A549 (cell line): Measurements from ENCODE around the gene CDK14. TPM values are rescaled to one million over a fixed set of nuclear protein-coding genes. Genes with fewer than 3 reads are reported as not detected.

Source experiments
- ATAC-seq, 2 experiments: fragments of 200-7000 bp in 1 of 2; fragments of >200 bp in 1 of 2; cut with Nextera tagmentation in 1 of 2; cut with Tn5 transposase in 1 of 2; 3 replicates each; pipeline versions ENCODE4 v1.8.0 to v1.9.1; 2018 to 2020; ENCODE audit warnings: mild to moderate bottlenecking in 1 of 2, moderate library complexity in 1 of 2
- CTCF ChIA-PET: fragments of 300-600 bp; sonication (Branson Sonifier 250); formaldehyde crosslinking; extraction: SDS; loops from one replicate; lab custom pipeline; 2021; ENCODE audit warnings: antibody characterized with exemption, inconsistent platforms; lab: Yijun Ruan, JAX
- POLR2A ChIA-PET: fragments of 350-600 bp; formaldehyde crosslinking; extraction: SDS; loops from one replicate; lab custom pipeline; 2021; ENCODE audit warnings: antibody characterized with exemption, inconsistent platforms; lab: Yijun Ruan, JAX
- DNase-seq, 2 experiments: peaks; one replicate each; pipeline versions ENCODE4 v3.0.0 to v3.0.0-alpha.2; 2011 to 2016; ENCODE audit warnings: low read depth in 1 of 2, low spot score in 1 of 2
- FAIRE-seq: peaks from 2 replicates; lab custom pipeline; 2011; peaks lifted over from hg19 to GRCh38; lab: Jason Lieb, UNC
- H3K27ac ChIP-seq, 2 experiments: fragments of >200 bp; sonication (Bioruptor Twin); formaldehyde crosslinking; 3 replicates each; pipeline ENCODE4 v1.5.1; 2016 to 2017
- H3K4me1 ChIP-seq: fragments of >200 bp; sonication (Bioruptor Twin); formaldehyde crosslinking; 3 replicates; pipeline ENCODE4 v1.6.1; 2016
- H3K4me2 ChIP-seq: fragments of >200 bp; sonication (Bioruptor Twin); formaldehyde crosslinking; 3 replicates; pipeline ENCODE4 v1.6.1; 2016
- H3K4me3 ChIP-seq: fragments of >200 bp; sonication (Bioruptor Twin); formaldehyde crosslinking; 3 replicates; pipeline ENCODE4 v1.5.1; 2016
- H3K9me3 ChIP-seq: fragments of >200 bp; sonication (Bioruptor Twin); formaldehyde crosslinking; 3 replicates; pipeline ENCODE4 v1.6.1; 2016
- CBX8 ChIP-seq: fragments of 200-600 bp; sonication (generic); IDR thresholded peaks from 2 replicates; pipeline ENCODE4 v1.6.1; 2016
- CHD2 ChIP-seq: fragments of 150-350 bp; IDR thresholded peaks from 2 replicates; pipeline ENCODE4 v1.6.1; 2014; ENCODE audit warnings: low read length; ENCODE audit not compliant: partially characterized antibody
- CHD4 ChIP-seq: fragments of 200-600 bp; sonication (generic); IDR thresholded peaks from 2 replicates; pipeline ENCODE4 v1.6.1; 2016; ENCODE audit warnings: antibody characterized with exemption, mild to moderate bottlenecking, borderline replicate concordance
- GATA3 ChIP-seq: IDR thresholded peaks from 2 replicates; pipeline ENCODE4 v1.6.1; 2012; ENCODE audit warnings: borderline replicate concordance
- HOXA7 ChIP-seq: fragments of 250-450 bp; sonication (Bioruptor Pico); IDR thresholded peaks from 2 replicates; pipeline ENCODE4 v1.5.0; 2020; ENCODE audit warnings: mild to moderate bottlenecking, moderate library complexity
- HOXB13 ChIP-seq: fragments of 250-450 bp; sonication (Bioruptor Pico); IDR thresholded peaks from 2 replicates; pipeline ENCODE4 v1.5.0; 2020; ENCODE audit warnings: low read depth, mild to moderate bottlenecking, moderate library complexity
- HOXB5 ChIP-seq: fragments of 250-450 bp; sonication (Bioruptor Pico); IDR thresholded peaks from 2 replicates; pipeline ENCODE4 v1.5.0; 2020; ENCODE audit warnings: mild to moderate bottlenecking, moderate library complexity
- JUN ChIP-seq, 2 experiments: fragments of >200 bp; sonication (Bioruptor Twin); formaldehyde crosslinking; IDR thresholded peaks; 2 replicates in 1 of 2; 3 replicates in 1 of 2; pipeline ENCODE4 v1.6.1; 2016 to 2017
- KDM1A ChIP-seq: fragments of 200-600 bp; sonication (generic); IDR thresholded peaks from 2 replicates; pipeline ENCODE4 v1.6.1; 2016; ENCODE audit warnings: low read depth, mild to moderate bottlenecking
- KDM5A ChIP-seq: fragments of 200-600 bp; sonication (generic); IDR thresholded peaks from 2 replicates; pipeline ENCODE4 v1.6.1; 2016; ENCODE audit warnings: antibody characterized with exemption, mild to moderate bottlenecking
- MYC ChIP-seq: IDR thresholded peaks from 2 replicates; pipeline ENCODE4 v1.6.1; 2012; ENCODE audit warnings: mild to moderate bottlenecking, inconsistent platforms, low read length, improper control_type of control experiment, borderline replicate concordance
- NFE2L2 ChIP-seq: fragments of 150-350 bp; conservative IDR thresholded peaks from 2 replicates; pipeline ENCODE4 v1.6.1; 2014; ENCODE audit warnings: low read length
- PHF8 ChIP-seq: fragments of 200-600 bp; sonication (generic); IDR thresholded peaks from 2 replicates; pipeline ENCODE4 v1.6.1; 2016; ENCODE audit warnings: low read depth, mild to moderate bottlenecking, antibody characterized with exemption, moderate library complexity, borderline replicate concordance
- POLR2A ChIP-seq: IDR thresholded peaks from 2 replicates; pipeline ENCODE4 v1.6.1; 2012; ENCODE audit warnings: mild to moderate bottlenecking, low read length
- POLR2AphosphoS2 ChIP-seq: conservative IDR thresholded peaks from 2 replicates; pipeline ENCODE4 v1.6.1; 2012; ENCODE audit warnings: low read length, improper control_type of control experiment, inconsistent platforms
- RAD21 ChIP-seq, 2 experiments: fragments of >200 bp in 1 of 2; sonication (Bioruptor Twin) in 1 of 2; formaldehyde crosslinking in 1 of 2; IDR thresholded peaks in 1 of 2; conservative IDR thresholded peaks in 1 of 2; 2 replicates in 1 of 2; 3 replicates in 1 of 2; pipeline ENCODE4 v1.6.1; 2012 to 2018; ENCODE audit warnings: inconsistent platforms in 1 of 2
- SMC3 ChIP-seq: fragments of >200 bp; sonication (Bioruptor Twin); formaldehyde crosslinking; IDR thresholded peaks from 3 replicates; pipeline ENCODE4 v1.6.1; 2018; ENCODE audit warnings: inconsistent platforms
- TP53 ChIP-seq: fragments of 250-450 bp; sonication (Bioruptor Pico); IDR thresholded peaks from 2 replicates; pipeline ENCODE4 v1.5.0; 2021; ENCODE audit warnings: mild to moderate bottlenecking, moderate library complexity
- ZNF302 ChIP-seq: fragments of 250-450 bp; sonication (Bioruptor Pico); IDR thresholded peaks from 2 replicates; pipeline ENCODE4 v1.9.0; 2021; ENCODE audit warnings: inconsistent platforms, mild to moderate bottlenecking, moderate library complexity
- WGBS: methylation state at CpG from one replicate; pipeline ENCODE4 v1.1.6; 2017; ENCODE audit errors: missing lambda C conversion rate; 5-methylcytosine and 5-hydroxymethylcytosine counted together
- polyA plus RNA-seq, 4 experiments: library from polyadenylated mRNA; depleted of rRNA in 3 of 4; stranded (reverse); fragments of >200 nt; fragmentation: RNase III in 1 of 4; extraction: RNeasy Plus Mini Kit Qiagen cat#74134 plus additional on column Dnase treatment in 1 of 4; gene quantifications; 2 replicates in 3 of 4; 3 replicates in 1 of 4; pipeline ENCODE4 v1.2.3, GENCODE V29; 2011 to 2017
- TF ChIP-seq, protein P1 (sequence below): fragments of >200 bp; sonication (Bioruptor Twin); formaldehyde crosslinking; IDR thresholded peaks from 3 replicates; pipeline ENCODE4 v1.5.1; 2016

The CDK14 gene
- polyA plus RNA-seq, 2 of the 4 experiments (the other 2 are of a cell fraction) = 0.21 to 0.23 TPM

DNA sequence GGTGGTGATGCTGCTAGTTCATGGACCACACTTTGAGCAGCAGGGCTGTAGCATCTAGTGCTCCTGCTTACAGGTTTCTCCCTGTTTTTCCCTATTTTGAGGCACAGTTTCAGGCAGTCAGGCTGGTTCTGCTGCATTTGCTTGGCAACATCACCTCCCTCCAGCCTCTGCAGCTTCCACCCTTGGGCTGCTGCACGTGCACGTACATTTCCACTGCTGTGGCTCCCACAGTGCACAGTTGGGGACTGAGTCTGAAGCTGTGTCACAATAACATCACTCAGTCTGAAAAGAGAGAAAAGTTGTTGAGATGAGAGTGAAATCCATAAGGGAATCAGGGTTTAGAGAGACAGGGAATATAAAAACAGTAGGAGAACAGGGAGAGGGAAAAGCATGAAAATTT lies 437.5 kb downstream of the CDK14 start:
- CTCF ChIA-PET = interaction anchor here (1.2 to 2.5 kb wide), 3 partner anchors 20 to 579 kb away, joined by 4 to 12 read pairs (median 5); no protein-coding TSS in a partner anchor

DNA sequence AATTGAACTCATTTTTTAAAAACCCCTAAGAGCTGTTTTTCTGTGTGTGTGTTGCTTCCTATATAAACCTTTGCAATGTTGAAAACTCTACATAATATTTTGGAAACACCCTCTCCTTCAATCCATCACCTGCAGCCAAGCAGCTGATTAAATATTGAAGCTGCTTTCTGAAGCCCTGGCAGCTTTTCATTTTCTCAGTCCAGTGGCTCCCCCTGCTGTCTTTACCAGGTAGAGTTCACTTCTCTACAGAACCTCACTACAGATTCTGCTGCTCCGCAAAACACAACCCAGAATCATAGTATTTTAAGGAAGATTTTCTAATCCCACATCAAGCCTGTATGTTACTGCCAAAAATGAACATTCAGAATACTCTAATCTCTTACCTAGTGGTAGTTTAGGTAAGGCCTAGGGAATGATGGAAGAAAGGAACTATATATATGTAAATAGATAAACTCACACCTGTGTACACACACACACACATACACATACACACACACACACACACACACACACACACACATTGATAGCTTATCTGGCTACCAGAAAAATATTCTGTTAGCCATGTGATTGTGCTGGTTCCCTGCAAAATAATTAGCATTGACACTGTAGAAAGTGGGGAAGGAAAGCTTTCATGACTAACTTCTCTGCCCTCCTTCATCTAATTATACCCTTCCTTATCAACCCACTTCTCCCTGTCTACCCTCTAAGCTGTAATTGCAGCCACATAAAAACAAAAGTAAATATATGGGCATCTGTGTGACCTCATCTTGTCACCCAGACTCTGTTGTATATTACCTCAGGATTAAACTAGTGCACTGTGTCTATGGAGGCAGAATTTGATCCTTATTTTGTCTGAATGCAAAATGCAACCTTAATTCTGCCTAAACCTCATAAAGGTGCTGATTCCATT lies 438.6 kb downstream of the CDK14 start:
- FAIRE-seq = no peak
- POLR2A ChIA-PET = interaction anchor here (0.5 kb wide), 1 partner anchor 448 kb away, joined by 3 read pairs; no protein-coding TSS in a partner anchor
- no peak overlapping the region for H3K4me2 ChIP-seq
- no peaks in the 10 kb centered on the region for H3K9me3 ChIP-seq
- WGBS = 4% methylated on average over 1 of the region's 1 CpG
- H3K4me1 ChIP-seq = no peaks in the 10 kb centered on the region
- ATAC-seq = peak in 1 of 2 experiments; percentile 71; a peak in 3 of 6 replicates
- TF ChIP-seq HOXB13 (CRISPR knock-in tag) (no peak), KDM1A (no peak), RAD21 (conservative IDR thresholded peaks at IDR 0.05 in 1 of 2, IDR thresholded peaks at IDR 0.05 in 1 of 2) (peak; percentile 52 to 66; a peak in 4 of 5 replicates), SMC3 (peak; percentile 34; the same call in 1 of the 3 replicates), TP53 (CRISPR knock-in tag) (no peak)
- TF ChIP-seq, protein P1, sequence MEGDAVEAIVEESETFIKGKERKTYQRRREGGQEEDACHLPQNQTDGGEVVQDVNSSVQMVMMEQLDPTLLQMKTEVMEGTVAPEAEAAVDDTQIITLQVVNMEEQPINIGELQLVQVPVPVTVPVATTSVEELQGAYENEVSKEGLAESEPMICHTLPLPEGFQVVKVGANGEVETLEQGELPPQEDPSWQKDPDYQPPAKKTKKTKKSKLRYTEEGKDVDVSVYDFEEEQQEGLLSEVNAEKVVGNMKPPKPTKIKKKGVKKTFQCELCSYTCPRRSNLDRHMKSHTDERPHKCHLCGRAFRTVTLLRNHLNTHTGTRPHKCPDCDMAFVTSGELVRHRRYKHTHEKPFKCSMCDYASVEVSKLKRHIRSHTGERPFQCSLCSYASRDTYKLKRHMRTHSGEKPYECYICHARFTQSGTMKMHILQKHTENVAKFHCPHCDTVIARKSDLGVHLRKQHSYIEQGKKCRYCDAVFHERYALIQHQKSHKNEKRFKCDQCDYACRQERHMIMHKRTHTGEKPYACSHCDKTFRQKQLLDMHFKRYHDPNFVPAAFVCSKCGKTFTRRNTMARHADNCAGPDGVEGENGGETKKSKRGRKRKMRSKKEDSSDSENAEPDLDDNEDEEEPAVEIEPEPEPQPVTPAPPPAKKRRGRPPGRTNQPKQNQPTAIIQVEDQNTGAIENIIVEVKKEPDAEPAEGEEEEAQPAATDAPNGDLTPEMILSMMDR = peak; percentile 42
- TF ChIP-seq, all 56 proteins: peak for 3
- CTCF ChIA-PET = interaction anchor here (0.7 to 2.5 kb wide), 9 partner anchors 8 to 582 kb away, joined by 3 to 12 read pairs (median 3); no protein-coding TSS in a partner anchor
- DNase-seq = peak; percentile 3 to 25
- Histone ChIP-seq H3K27ac (no peak overlapping the region), H3K4me3 (no peak overlapping the region)

More for the DNA sequence above, 437.5 kb downstream of the CDK14 start:
- 11% methylated on average over 2 of the region's 2 CpGs for WGBS
- no peak for DNase-seq
- no peaks in the 10 kb centered on the region for H3K9me3 ChIP-seq
- TF ChIP-seq, protein P1 = no peak
- TF ChIP-seq GATA3 = no peak
- TF ChIP-seq MYC = no peak
- no peak for TF ChIP-seq POLR2A
- no peak for TF ChIP-seq JUN (IDR thresholded peaks at IDR 0.05)
- no peak for TF ChIP-seq HOXB5 (CRISPR knock-in tag)
- TF ChIP-seq PHF8 = no peak
- TF ChIP-seq CHD4 = no peak
- TF ChIP-seq ZNF302 (CRISPR knock-in tag) = no peak
- TF ChIP-seq TP53 (CRISPR knock-in tag) = no peak
- no peak for TF ChIP-seq HOXA7 (CRISPR knock-in tag)
- no peak for TF ChIP-seq CHD2
- TF ChIP-seq CBX8 = no peak
- TF ChIP-seq NFE2L2 = no peak
- no peak for TF ChIP-seq POLR2AphosphoS2
- no peak for TF ChIP-seq KDM5A
- H3K4me1 ChIP-seq = no peaks in the 10 kb centered on the region
- no peak overlapping the region for H3K27ac ChIP-seq
- H3K4me2 ChIP-seq = no peak overlapping the region
- POLR2A ChIA-PET = no interaction called here
- FAIRE-seq = no peak
- no peak overlapping the region for H3K4me3 ChIP-seq
- no peak for ATAC-seq
